Upper lobe of left lung (tissue), 4 donors: ENCODE data around the gene MYPOP.

Experiments used
- POLR2A ChIP-seq, 4 donors: fragments of 450-650 bp; IDR thresholded peaks; one replicate each; pipeline ENCODE4 v1.5.1; 2016 to 2017; ENCODE audit warnings: antibody characterized with exemption in 4 of 4, mild to moderate bottlenecking in 2 of 4
- TF ChIP-seq, protein P1 (sequence below), 6 experiments: fragments of 450-650 bp in 4 of 6; fragments of 200-600 bp in 2 of 6; sonication (generic) in 2 of 6; IDR thresholded peaks; one replicate each; pipeline ENCODE4 v1.5.1; 2016 to 2019; ENCODE audit warnings: antibody characterized with exemption in 6 of 6

DNA sequence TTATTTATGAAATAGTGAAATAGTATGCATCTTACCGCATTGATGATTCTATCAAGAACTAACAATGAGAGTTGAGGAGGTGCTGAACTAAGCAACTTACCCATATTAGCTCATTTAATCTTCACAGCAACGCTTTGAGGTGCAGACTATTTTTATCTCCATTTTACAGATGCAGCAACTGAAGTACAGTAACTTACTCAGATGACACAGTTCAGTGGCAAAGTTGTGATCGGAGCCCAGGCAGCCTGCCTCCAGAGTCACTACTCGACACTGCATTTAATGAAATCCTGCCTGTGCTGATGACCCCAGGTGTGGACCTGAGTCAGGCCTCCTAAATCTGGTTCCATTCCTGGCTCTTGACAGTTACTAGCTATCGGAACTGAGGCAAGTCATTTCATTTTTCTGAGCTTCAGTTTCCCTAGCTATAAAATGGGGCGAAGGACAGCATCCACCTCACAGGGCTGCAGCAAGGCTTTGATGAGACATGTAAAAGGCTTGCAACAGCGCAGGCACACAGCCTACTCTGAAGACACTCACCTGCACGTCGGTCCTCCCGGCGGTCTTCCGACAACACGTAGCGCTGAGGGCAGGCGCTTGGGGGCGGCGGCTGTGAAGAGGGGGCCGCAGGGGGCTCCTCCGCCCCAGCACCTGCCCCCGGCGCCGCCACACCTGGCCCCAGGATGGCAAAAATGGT lies 1.5 kb downstream of the MYPOP start:
- TF ChIP-seq, protein P1, sequence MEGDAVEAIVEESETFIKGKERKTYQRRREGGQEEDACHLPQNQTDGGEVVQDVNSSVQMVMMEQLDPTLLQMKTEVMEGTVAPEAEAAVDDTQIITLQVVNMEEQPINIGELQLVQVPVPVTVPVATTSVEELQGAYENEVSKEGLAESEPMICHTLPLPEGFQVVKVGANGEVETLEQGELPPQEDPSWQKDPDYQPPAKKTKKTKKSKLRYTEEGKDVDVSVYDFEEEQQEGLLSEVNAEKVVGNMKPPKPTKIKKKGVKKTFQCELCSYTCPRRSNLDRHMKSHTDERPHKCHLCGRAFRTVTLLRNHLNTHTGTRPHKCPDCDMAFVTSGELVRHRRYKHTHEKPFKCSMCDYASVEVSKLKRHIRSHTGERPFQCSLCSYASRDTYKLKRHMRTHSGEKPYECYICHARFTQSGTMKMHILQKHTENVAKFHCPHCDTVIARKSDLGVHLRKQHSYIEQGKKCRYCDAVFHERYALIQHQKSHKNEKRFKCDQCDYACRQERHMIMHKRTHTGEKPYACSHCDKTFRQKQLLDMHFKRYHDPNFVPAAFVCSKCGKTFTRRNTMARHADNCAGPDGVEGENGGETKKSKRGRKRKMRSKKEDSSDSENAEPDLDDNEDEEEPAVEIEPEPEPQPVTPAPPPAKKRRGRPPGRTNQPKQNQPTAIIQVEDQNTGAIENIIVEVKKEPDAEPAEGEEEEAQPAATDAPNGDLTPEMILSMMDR (IDR thresholded peaks at IDR 0.05) = no peak
- TF ChIP-seq POLR2A (IDR thresholded peaks at IDR 0.05) = no peak
